ENCODE results near the gene FOXN1. TPM values are rescaled to one million over a fixed set of nuclear protein-coding genes. Genes with fewer than 3 reads are reported as not detected.
A peak's percentile ranks its signal among the peaks of the same experiment; 100 is the strongest.

The FOXN1 gene
- total RNA-seq, 1 donor from 2014 or later = not detected

DNA sequence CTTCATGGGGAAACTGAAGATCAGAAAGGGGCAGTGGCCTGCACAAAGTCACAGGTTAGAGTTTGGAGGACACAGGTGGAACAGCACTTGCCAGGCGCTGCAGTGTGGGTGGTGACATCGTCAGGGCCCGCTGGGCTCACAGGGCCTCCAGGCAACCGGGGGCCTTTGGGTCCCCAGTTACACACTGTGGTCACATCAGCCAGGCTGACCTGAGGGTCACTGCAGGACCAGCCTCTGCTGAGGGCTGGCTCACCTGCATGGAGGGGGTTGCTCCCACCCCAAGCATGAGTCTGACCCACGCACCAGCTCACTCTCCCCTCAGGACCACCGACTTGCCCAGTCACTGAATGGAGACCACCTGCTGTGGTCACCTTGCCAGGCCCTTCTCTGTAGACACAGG is 17.0 kb downstream of the FOXN1 start:
- FAIRE-seq = no peak
- Histone ChIP-seq H3K27me3 (ENCODE audit: control insufficient read depth, insufficient read depth, low read length) (peaks cover 2% of the 10 kb centered on the region), H3K36me3 (ENCODE audit: control insufficient read depth, insufficient read depth, low read length) (peaks cover 2% of the 10 kb centered on the region), H3K4me3 (ENCODE audit: low read depth, low read length) (no peak overlapping the region)
- no peak for DNase-seq (ENCODE audit: low read depth)
- TF ChIP-seq, protein P1, sequence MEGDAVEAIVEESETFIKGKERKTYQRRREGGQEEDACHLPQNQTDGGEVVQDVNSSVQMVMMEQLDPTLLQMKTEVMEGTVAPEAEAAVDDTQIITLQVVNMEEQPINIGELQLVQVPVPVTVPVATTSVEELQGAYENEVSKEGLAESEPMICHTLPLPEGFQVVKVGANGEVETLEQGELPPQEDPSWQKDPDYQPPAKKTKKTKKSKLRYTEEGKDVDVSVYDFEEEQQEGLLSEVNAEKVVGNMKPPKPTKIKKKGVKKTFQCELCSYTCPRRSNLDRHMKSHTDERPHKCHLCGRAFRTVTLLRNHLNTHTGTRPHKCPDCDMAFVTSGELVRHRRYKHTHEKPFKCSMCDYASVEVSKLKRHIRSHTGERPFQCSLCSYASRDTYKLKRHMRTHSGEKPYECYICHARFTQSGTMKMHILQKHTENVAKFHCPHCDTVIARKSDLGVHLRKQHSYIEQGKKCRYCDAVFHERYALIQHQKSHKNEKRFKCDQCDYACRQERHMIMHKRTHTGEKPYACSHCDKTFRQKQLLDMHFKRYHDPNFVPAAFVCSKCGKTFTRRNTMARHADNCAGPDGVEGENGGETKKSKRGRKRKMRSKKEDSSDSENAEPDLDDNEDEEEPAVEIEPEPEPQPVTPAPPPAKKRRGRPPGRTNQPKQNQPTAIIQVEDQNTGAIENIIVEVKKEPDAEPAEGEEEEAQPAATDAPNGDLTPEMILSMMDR (IDR thresholded peaks at IDR 0.05; ENCODE audit: insufficient read depth, low read length, severe bottlenecking) = no peak

- TF ChIP-seq, protein P1 (IDR thresholded peaks at IDR 0.05; ENCODE audit: insufficient read depth, low read length, severe bottlenecking) = no peak
- no peak for DNase-seq (ENCODE audit: low read depth)
- peaks cover 2% of the 10 kb centered on the region for H3K27me3 ChIP-seq (ENCODE audit: control insufficient read depth, insufficient read depth, low read length)
- FAIRE-seq = no peak
- H3K36me3 ChIP-seq (ENCODE audit: control insufficient read depth, insufficient read depth, low read length) = peaks cover 2% of the 10 kb centered on the region
- no peak overlapping the region for H3K4me3 ChIP-seq (ENCODE audit: low read depth, low read length)
Measured at GRCh38 chr17:28523876-28524275, 17.7 kb downstream of the FOXN1 start.

GRCh38 chr17:28524476-28525424 is 18.6 kb downstream of the FOXN1 start:
- peaks cover 2% of the 10 kb centered on the region for H3K27me3 ChIP-seq (ENCODE audit: control insufficient read depth, insufficient read depth, low read length)
- no peak overlapping the region for H3K4me3 ChIP-seq (ENCODE audit: low read depth, low read length)
- peak; percentile 82 for DNase-seq (ENCODE audit: low read depth)
- FAIRE-seq = peak; percentile 80
- peaks cover 2% of the 10 kb centered on the region for H3K36me3 ChIP-seq (ENCODE audit: control insufficient read depth, insufficient read depth, low read length)
- TF ChIP-seq, protein P1 (IDR thresholded peaks at IDR 0.05; ENCODE audit: insufficient read depth, low read length, severe bottlenecking) = no peak

- Histone ChIP-seq H3K36me3 (ENCODE audit: control insufficient read depth, insufficient read depth, low read length) (no peaks in the 10 kb centered on the region), H3K4me3 (ENCODE audit: low read depth, low read length) (no peak overlapping the region), H3K27me3 (ENCODE audit: control insufficient read depth, insufficient read depth, low read length) (no peaks in the 10 kb centered on the region)
- FAIRE-seq (no peak), DNase-seq (ENCODE audit: low read depth) (no peak)
- TF ChIP-seq, protein P1 (IDR thresholded peaks at IDR 0.05; ENCODE audit: insufficient read depth, low read length, severe bottlenecking) = no peak
Measured at GRCh38 chr17:28526381-28526780, 20.2 kb downstream of the FOXN1 start.

GRCh38 chr17:28527181-28527681 is 21.1 kb downstream of the FOXN1 start:
- Histone ChIP-seq H3K27me3 (ENCODE audit: control insufficient read depth, insufficient read depth, low read length) (no peaks in the 10 kb centered on the region), H3K4me3 (ENCODE audit: low read depth, low read length) (no peak overlapping the region), H3K36me3 (ENCODE audit: control insufficient read depth, insufficient read depth, low read length) (no peaks in the 10 kb centered on the region)
- FAIRE-seq (no peak), DNase-seq (ENCODE audit: low read depth) (no peak)
- TF ChIP-seq, protein P1 (IDR thresholded peaks at IDR 0.05; ENCODE audit: insufficient read depth, low read length, severe bottlenecking) = no peak
